K562 (cell line): ENCODE results near the gene PIGN. TPM values are rescaled to one million over a fixed set of nuclear protein-coding genes. Genes with fewer than 3 reads are reported as not detected.

Experiments used
- ARID2 ChIP-seq: fragments of 450-650 bp; IDR thresholded peaks from 2 replicates; pipeline ENCODE4 v1.6.1; 2017; ENCODE audit warnings: antibody characterized with exemption, mild to moderate bottlenecking
- BMI1 ChIP-seq: fragments of 150-350 bp; IDR thresholded peaks from 2 replicates; pipeline ENCODE4 v1.6.1; 2014; ENCODE audit warnings: low read length
- C11orf30 ChIP-seq: fragments of 450-650 bp; IDR thresholded peaks from 2 replicates; pipeline ENCODE4 v1.6.1; 2016; ENCODE audit warnings: low read depth, mild to moderate bottlenecking
- CLOCK ChIP-seq: fragments of 250-450 bp; sonication (Bioruptor Pico); IDR thresholded peaks from 2 replicates; pipeline ENCODE4 v1.4.0; 2020; ENCODE audit warnings: mild to moderate bottlenecking, moderate library complexity, borderline replicate concordance
- ID3 ChIP-seq, 2 experiments: fragments of 250-450 bp in 1 of 2; fragments of 450-650 bp in 1 of 2; sonication (Bioruptor Pico) in 1 of 2; IDR thresholded peaks; 2 replicates each; pipeline versions ENCODE4 v1.6.1 to v1.8.0; 2016 to 2021; ENCODE audit warnings: mild to moderate bottlenecking in 2 of 2, moderate library complexity in 2 of 2, missing compliant biosample characterization in 1 of 2, missing genetic modification characterization in 1 of 2
- MNT ChIP-seq, 2 experiments: fragments of 450-650 bp; conservative IDR thresholded peaks; 2 replicates each; pipeline ENCODE4 v1.6.1; 2017; ENCODE audit warnings: mild to moderate bottlenecking in 2 of 2, moderate library complexity in 2 of 2
- PML ChIP-seq: IDR thresholded peaks from 2 replicates; pipeline ENCODE4 v1.6.1; 2012; ENCODE audit warnings: low read length, inconsistent platforms
- POLR2G ChIP-seq: fragments of 200-400 bp; formaldehyde crosslinking; IDR thresholded peaks from 2 replicates; pipeline ENCODE4 v1.6.1; 2017; ENCODE audit warnings: low read depth, mild to moderate bottlenecking, antibody characterized with exemption, low read length, moderate library complexity
- PRDM10 ChIP-seq: fragments of 450-650 bp; IDR thresholded peaks from 2 replicates; pipeline ENCODE4 v1.6.1; 2018; ENCODE audit not compliant: partially characterized antibody
- RBFOX2 ChIP-seq: fragments of 200-400 bp; formaldehyde crosslinking; IDR thresholded peaks from 2 replicates; pipeline ENCODE4 v1.6.1; 2017; ENCODE audit warnings: low read depth, mild to moderate bottlenecking, low read length, moderate library complexity
- TCF15 ChIP-seq: fragments of 250-450 bp; sonication (Bioruptor Pico); IDR thresholded peaks from 2 replicates; pipeline ENCODE4 v1.8.0; 2022; ENCODE audit warnings: moderate library complexity, mild to moderate bottlenecking, inconsistent platforms
- TCFL5 ChIP-seq: fragments of 250-450 bp; sonication (Bioruptor Pico); conservative IDR thresholded peaks from 2 replicates; pipeline ENCODE4 v1.6.1; 2021; ENCODE audit warnings: mild to moderate bottlenecking, moderate library complexity, matching md5 sums
- VEZF1 ChIP-seq: fragments of 200-800 bp; sonication (Bioruptor generic); IDR thresholded peaks from 2 replicates; pipeline ENCODE4 v1.6.1; 2017; ENCODE audit warnings: missing genetic modification characterization, missing compliant biosample characterization
- ZBTB17 ChIP-seq: fragments of 450-650 bp; formaldehyde crosslinking; IDR thresholded peaks from 2 replicates; pipeline ENCODE4 v1.4.0; 2020; ENCODE audit warnings: mild to moderate bottlenecking
- ZSCAN29 ChIP-seq: fragments of 450-650 bp; IDR thresholded peaks from 2 replicates; pipeline ENCODE4 v1.6.1; 2017
- polyA plus RNA-seq, 8 experiments: library from polyadenylated mRNA; depleted of rRNA in 4 of 8; stranded (reverse) in 5 of 8; unstranded in 3 of 8; fragments of >200 nt; fragmentation: Nextera tagmentation in 2 of 8; fragmentation: Illumina TruSeq in 1 of 8; extraction: Ambion mirVana in 2 of 8; extraction: Trizol in 1 of 8; gene quantifications; 2 replicates each; pipeline versions ENCODE4 v1.2.1 to v1.2.3, GENCODE V29; 2011 to 2014; ENCODE audit warnings: inconsistent platforms in 1 of 8, missing spikeins in 1 of 8
- total RNA-seq, 7 experiments: library from RNA; depleted of rRNA in 6 of 7; stranded (reverse); fragments of >200 nt in 6 of 7; fragmentation: Illumina TruSeq in 2 of 7; extraction: Trizol in 2 of 7; gene quantifications; 2 replicates each; pipeline versions ENCODE4 v1.2.1 to v1.2.3, GENCODE V29; 2011 to 2021; ENCODE audit warnings: low replicate concordance in 1 of 7

PIGN gene
- total and polyA plus RNA-seq, 9 of the 15 experiments (the other 6 are each of a cell fraction or from before 2014, with no cell fraction given), result 9.9 to 25.6 (median 17.3) TPM

- TF ChIP-seq VEZF1 (CRISPR knock-in tag) (peak; percentile 66), RBFOX2 (peak; percentile 76), MNT (conservative IDR thresholded peaks at IDR 0.05) (peak in 1 of 2 experiments; percentile 50; a peak in 3 of 4 replicates), PML (0 out of 2 replicates have a peak, but pooled peaks have one; percentile 24), TCF15 (CRISPR knock-in tag) (no peak), ZBTB17 (CRISPR knock-in tag) (no peak), C11orf30 (no peak; the same call in 1 of the 2 replicates), BMI1 (no peak), ARID2 (no peak), TCFL5 (CRISPR knock-in tag) (no peak), ID3 (CRISPR knock-in tag; IDR thresholded peaks at IDR 0.05) (no peak), ID3 (tag; IDR thresholded peaks at IDR 0.05) (0 out of 2 replicates have a peak, but pooled peaks have one; percentile 12), POLR2G (peak; percentile 74), CLOCK (CRISPR knock-in tag) (no peak), ZSCAN29 (no peak), PRDM10 (no peak)
- TF ChIP-seq, all 486 proteins: peak for 60
Observed at GRCh38 chr18:62186774-62187542, at the start of gene PIGN, which contains the start of gene RELCH (continued).
